Hypothalamus (tissue), 51 donors: ENCODE data around the gene RTL10.

Experiments
- DNase-seq, 51 donors: peaks; one replicate each; lab custom pipeline; 2025; lab: John Stamatoyannopoulos, UW

RTL10 gene

GRCh38 chr22:19854778-19855503 lies at the start of gene RTL10, which contains the start of gene GNB1L:
Gene RTL10 (minus strand): TSS chr22:19854874. CDS start chr22:19852261, 2,613 bp downstream.
Gene GNB1L (minus strand): TSS chr22:19854874. CDS start chr22:19821355, 33,519 bp downstream.
- DNase-seq = peak; percentile 55 to 98 (median 92)

GRCh38 chr22:19904174-19904856 lies 49.6 kb upstream of the RTL10 start:
- no peak for DNase-seq

- no peak for DNase-seq
These were observed 48.8 kb upstream of the RTL10 start for GRCh38 chr22:19903513-19903912.

- DNase-seq = no peak
These were observed 48.4 kb upstream of the RTL10 start for GRCh38 chr22:19903031-19903430.

GRCh38 chr22:19902245-19902715 lies 47.6 kb upstream of the RTL10 start:
- no peak for DNase-seq

- no peak for DNase-seq
These were observed 47.0 kb upstream of the RTL10 start for GRCh38 chr22:19901577-19902244.

- DNase-seq = no peak
These were observed 46.2 kb upstream of the RTL10 start for GRCh38 chr22:19900707-19901436.

- no peak for DNase-seq
These were observed 44.3 kb upstream of the RTL10 start for GRCh38 chr22:19898831-19899567.

- DNase-seq = no peak
These were observed 43.5 kb upstream of the RTL10 start for GRCh38 chr22:19898145-19898544.

GRCh38 chr22:19897726-19898125 lies 43.1 kb upstream of the RTL10 start:
- DNase-seq = no peak

GRCh38 chr22:19896665-19897355 lies 42.1 kb upstream of the RTL10 start:
- DNase-seq = peak in 1 of 51 donors; percentile 45

- DNase-seq = no peak
These were observed 40.6 kb upstream of the RTL10 start for GRCh38 chr22:19895160-19895849.

GRCh38 chr22:19893363-19893762 lies 38.7 kb upstream of the RTL10 start:
- no peak for DNase-seq

GRCh38 chr22:19892925-19893324 lies 38.3 kb upstream of the RTL10 start:
- no peak for DNase-seq

GRCh38 chr22:19892257-19892879 lies 37.7 kb upstream of the RTL10 start:
- DNase-seq = no peak

- peak in 2 of 51 donors; percentile 33 to 40 for DNase-seq
These were observed 36.9 kb upstream of the RTL10 start for GRCh38 chr22:19891317-19892256.
